Stomach (tissue), 9 donors: Measurements from ENCODE around the gene ABCA7. TPM values are rescaled to one million over a fixed set of nuclear protein-coding genes. Genes with fewer than 3 reads are reported as not detected.

ENCODE experiments used
- DNase-seq, 2 donors: peaks; one replicate each; pipeline versions ENCODE4 v3.0.0 to v3.0.0-alpha.2; 2013 to 2019
- H3K27ac ChIP-seq, 5 donors: fragments of 200-600 bp in 4 of 5; sonication (generic) in 4 of 5; one replicate each; pipeline ENCODE4 v1.5.1; 2013 to 2019; ENCODE audit warnings: mild to moderate bottlenecking in 1 of 5, moderate library complexity in 1 of 5
- H3K27me3 ChIP-seq, 3 donors: fragments of 200-600 bp; sonication (generic); one replicate each; pipeline ENCODE4 v1.5.1; 2017 to 2019; ENCODE audit warnings: mixed run types in 1 of 3
- H3K36me3 ChIP-seq, 4 donors: fragments of 200-600 bp; sonication (generic); 1 replicate in 3 of 4; 2 replicates in 1 of 4; pipeline ENCODE4 v1.5.1; 2016 to 2019
- H3K4me1 ChIP-seq, 4 donors: fragments of 200-600 bp; sonication (generic); one replicate each; pipeline ENCODE4 v1.5.1; 2016 to 2019
- H3K4me3 ChIP-seq, 4 donors: fragments of 200-600 bp; sonication (generic) in 3 of 4; one replicate each; pipeline ENCODE4 v1.5.1; 2016 to 2019; ENCODE audit warnings: mild to moderate bottlenecking in 1 of 4
- H3K9me3 ChIP-seq, 4 donors: fragments of 200-600 bp; sonication (generic); one replicate each; pipeline ENCODE4 v1.5.1; 2016 to 2019
- CTCF ChIP-seq, 7 experiments: fragments of 450-650 bp in 4 of 7; fragments of 200-600 bp in 3 of 7; sonication (generic) in 3 of 7; IDR thresholded peaks; one replicate each; pipeline ENCODE4 v1.5.1; 2016 to 2019; ENCODE audit warnings: antibody characterized with exemption in 7 of 7, control low read depth in 2 of 7, mild to moderate bottlenecking in 1 of 7
- EP300 ChIP-seq: sonication (generic); formaldehyde crosslinking; IDR thresholded peaks from one replicate; pipeline ENCODE4 v1.6.1; 2017; ENCODE audit warnings: antibody characterized with exemption
- POLR2A ChIP-seq, 4 donors: fragments of 450-650 bp; IDR thresholded peaks; one replicate each; pipeline ENCODE4 v1.6.1; 2016; ENCODE audit warnings: antibody characterized with exemption in 4 of 4, control low read depth in 2 of 4, mild to moderate bottlenecking in 1 of 4, moderate library complexity in 1 of 4
- POLR2AphosphoS5 ChIP-seq, 3 donors: sonication (generic); formaldehyde crosslinking; IDR thresholded peaks; one replicate each; pipeline ENCODE4 v1.6.1; 2016; ENCODE audit warnings: antibody characterized with exemption in 3 of 3
- WGBS, 5 donors: extraction: QIAGEN DNeasy Blood & Tissue Kit in 3 of 5; methylation state at CpG; one replicate each; pipeline versions ENCODE4 v1.1.5 to v1.1.7; 2013 to 2018; 5-methylcytosine and 5-hydroxymethylcytosine counted together
- intact Hi-C: fragments of 100-400 bp; cut with DNase I; formaldehyde crosslinking; loops from one replicate; pipeline ENCODE4 v1.15.1; 2023; ENCODE audit warnings: low total_unique reads
- polyA plus RNA-seq, 3 donors: library from polyadenylated mRNA; stranded (reverse); fragments of 200-250 nt; gene quantifications; one replicate each; pipeline ENCODE4 v1.2.3, GENCODE V29; 2013
- total RNA-seq, 5 donors: library from RNA; depleted of rRNA; stranded (reverse); fragments of >200 nt; gene quantifications; one replicate each; pipeline versions ENCODE4 v1.1.0 to v1.2.3, GENCODE V29; 2014 to 2016
- donor health status: healthy with polysubstance abuse.
- donor health status: Bipolar disorder and iron deficiency.
- donor health status: healthy.

Gene ABCA7
- total and polyA plus RNA-seq, 8 donors: 5.1 to 144 (median 34.7) TPM

DNA sequence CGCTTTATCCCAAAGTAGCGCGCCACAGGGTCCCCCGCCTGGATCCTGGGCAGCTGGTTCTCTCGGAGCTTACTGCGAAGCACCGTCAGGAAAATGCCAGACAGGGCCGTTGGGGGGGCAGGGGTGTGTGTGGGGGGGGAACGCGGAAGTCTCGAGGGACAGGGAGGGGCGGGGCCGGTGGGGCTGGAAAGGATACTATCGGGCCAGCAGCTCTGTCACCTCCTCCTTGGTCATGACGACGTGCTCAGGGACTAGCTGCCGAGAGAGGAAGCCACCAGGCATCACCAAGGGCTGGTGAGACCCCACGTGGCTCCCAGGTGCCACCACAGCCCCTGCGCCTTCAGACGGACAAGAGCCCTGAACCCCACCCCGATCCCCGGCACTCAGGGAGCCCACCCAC is 50.0 kb downstream of the ABCA7 start:
- Histone ChIP-seq H3K36me3 (peaks cover 40 to 87% (median 80%) of the 10 kb centered on the region in 4 donors), H3K27me3 (no peaks in the 10 kb centered on the region), H3K4me3 (no peak overlapping the region), H3K4me1 (peaks cover 13 to 78% (median 39%) of the 10 kb centered on the region in 4 donors), H3K9me3 (no peaks in the 10 kb centered on the region), H3K27ac (no peak overlapping the region)
- 73 to 86% (median 80%) methylated on average over 14 to 22 of the region's 22 CpGs for WGBS, 5 donors
- intact Hi-C loops: loop anchor here (10.0 kb wide), 1 partner anchor 45 kb away; the partner anchor contains the start of gene ABCA7
- no peak for DNase-seq
- TF ChIP-seq CTCF (IDR thresholded peaks at IDR 0.05) (no peak), POLR2AphosphoS5 (IDR thresholded peaks at IDR 0.05) (no peak), POLR2A (IDR thresholded peaks at IDR 0.05) (no peak), EP300 (no peak)

DNA sequence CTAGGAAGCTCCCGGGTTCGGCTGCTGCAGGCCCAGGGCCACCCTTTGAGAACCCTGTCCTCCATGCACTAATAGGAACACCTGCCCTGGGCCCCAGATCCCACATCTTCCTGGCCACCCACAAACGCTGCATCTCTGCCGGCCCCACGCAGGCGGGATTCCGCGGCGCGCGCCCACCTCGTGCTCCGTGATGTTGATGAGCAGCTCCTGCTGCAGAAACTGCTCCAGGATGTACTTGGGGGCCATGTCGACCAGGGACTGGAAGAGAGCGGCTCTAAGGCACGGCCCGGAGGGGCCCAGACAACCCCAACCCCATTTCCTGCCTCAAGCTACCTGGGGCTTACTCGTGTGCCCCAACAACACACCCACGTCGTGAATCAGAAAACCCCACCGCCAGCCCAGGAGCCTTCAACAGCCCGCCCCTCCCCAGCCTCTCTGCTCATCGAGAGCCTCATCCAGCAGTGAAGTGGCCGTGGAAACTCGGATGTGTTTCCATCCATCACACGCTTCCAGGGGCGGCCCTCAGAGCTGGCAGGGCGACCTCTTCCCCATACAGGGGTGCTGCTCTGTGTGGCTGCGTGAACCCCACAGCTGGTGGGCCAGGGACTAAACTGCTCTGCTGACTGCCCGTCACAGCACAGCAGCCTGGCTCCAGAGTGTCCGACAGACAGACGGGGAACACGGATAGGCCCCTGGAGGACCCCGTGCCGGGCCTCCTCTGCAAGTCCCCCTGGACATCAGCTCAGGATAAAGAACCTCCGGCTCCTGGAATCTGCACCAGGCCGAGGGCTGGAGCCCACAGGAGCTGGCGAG is 51.0 kb downstream of the ABCA7 start:
- Histone ChIP-seq H3K27ac (no peak overlapping the region), H3K4me1 (peaks cover 18 to 82% (median 46%) of the 10 kb centered on the region in 4 donors), H3K27me3 (no peaks in the 10 kb centered on the region), H3K9me3 (no peaks in the 10 kb centered on the region), H3K36me3 (peaks cover 40 to 78% (median 75%) of the 10 kb centered on the region in 4 donors), H3K4me3 (no peak overlapping the region)
- WGBS, 5 donors: 89 to 95% (median 93%) methylated on average over 31 to 38 of the region's 38 CpGs
- DNase-seq: no peak
- intact Hi-C loops: loop anchor here (10.0 kb wide), 1 partner anchor 46 kb away; the partner anchor contains the start of gene ABCA7
- TF ChIP-seq CTCF (IDR thresholded peaks at IDR 0.05) (no peak), POLR2AphosphoS5 (IDR thresholded peaks at IDR 0.05) (no peak), EP300 (no peak), POLR2A (IDR thresholded peaks at IDR 0.05) (no peak)

- Histone ChIP-seq H3K4me3 (no peak overlapping the region), H3K36me3 (peaks cover 34 to 71% (median 68%) of the 10 kb centered on the region in 4 donors), H3K9me3 (no peaks in the 10 kb centered on the region), H3K4me1 (peaks cover 18 to 78% (median 46%) of the 10 kb centered on the region in 4 donors), H3K27me3 (no peaks in the 10 kb centered on the region), H3K27ac (no peak overlapping the region)
- TF ChIP-seq POLR2AphosphoS5 (IDR thresholded peaks at IDR 0.05): no peak
- no peak for TF ChIP-seq CTCF (IDR thresholded peaks at IDR 0.05)
- TF ChIP-seq EP300: no peak
- TF ChIP-seq POLR2A (IDR thresholded peaks at IDR 0.05): no peak
- intact Hi-C loops: loop anchor here (10.0 kb wide), 1 partner anchor 47 kb away; the partner anchor contains the start of gene ABCA7
- no peak for DNase-seq
- 87 to 92% (median 90%) methylated on average over 8 to 27 of the region's 27 CpGs for WGBS, 5 donors
Measured at GRCh38 chr19:1091544-1092175, 51.8 kb downstream of the ABCA7 start.

- Histone ChIP-seq H3K27me3 (no peaks in the 10 kb centered on the region), H3K36me3 (peaks cover 27 to 55% (median 52%) of the 10 kb centered on the region in 4 donors), H3K4me1 (peaks cover 25 to 73% (median 50%) of the 10 kb centered on the region in 4 donors), H3K27ac (no peak overlapping the region), H3K9me3 (no peaks in the 10 kb centered on the region), H3K4me3 (peak overlapping the region in 2 of 4 donors; percentile 96 to 100)
- no peak for DNase-seq
- 82 to 90% (median 83%) methylated on average over 15 of the region's 15 CpGs for WGBS, 5 donors
- intact Hi-C loops: loop anchor here (10.0 kb wide), 1 partner anchor 49 kb away; the partner anchor contains the start of gene ABCA7
- TF ChIP-seq EP300 (no peak), POLR2A (IDR thresholded peaks at IDR 0.05) (no peak), CTCF (IDR thresholded peaks at IDR 0.05) (no peak), POLR2AphosphoS5 (IDR thresholded peaks at IDR 0.05) (no peak)
Measured at GRCh38 chr19:1093330-1093729, 53.4 kb downstream of the ABCA7 start.
